Muscle layer of colon (tissue), 2 donors: ENCODE data around the gene CASKIN2.
"Not testable (repeated sequence)": the region's sequence is repeated elsewhere in the genome, so short reads cannot be mapped to it uniquely, and the experiment has no call there.

Experiments
- H3K27ac ChIP-seq: one replicate; pipeline ENCODE4 v1.7.0; 2013; ENCODE audit warnings: low read depth, mild to moderate bottlenecking, low read length, moderate library complexity
- H3K27me3 ChIP-seq, 2 donors: one replicate each; pipeline ENCODE4 v1.7.0; 2013; ENCODE audit warnings: low read length in 2 of 2, mild to moderate bottlenecking in 2 of 2; ENCODE audit not compliant: insufficient read depth in 2 of 2, control insufficient read depth in 1 of 2
- H3K36me3 ChIP-seq: one replicate; pipeline ENCODE4 v1.7.0; 2013; ENCODE audit warnings: mild to moderate bottlenecking, low read length; ENCODE audit not compliant: insufficient read depth
- H3K4me1 ChIP-seq: one replicate; pipeline ENCODE4 v1.7.0; 2013; ENCODE audit warnings: mild to moderate bottlenecking, low read length; ENCODE audit not compliant: insufficient read depth
- H3K4me3 ChIP-seq, 2 donors: one replicate each; pipeline ENCODE4 v1.7.0; 2013; ENCODE audit warnings: low read length in 2 of 2, low read depth in 1 of 2, mild to moderate bottlenecking in 1 of 2, moderate library complexity in 1 of 2
- H3K9ac ChIP-seq: one replicate; pipeline ENCODE4 v1.7.0; 2013; ENCODE audit warnings: low read length
- H3K9me3 ChIP-seq: one replicate; pipeline ENCODE4 v1.7.0; 2013; ENCODE audit warnings: mild to moderate bottlenecking, low read length
- donor health status: abdominal sarcoma.
- donor health status: Adenocarcinoma of cecum.

CASKIN2 gene

GRCh38 chr17:75525806-75526554 lies 10.6 kb upstream of the CASKIN2 start:
- no peak overlapping the region for H3K9ac ChIP-seq
- H3K4me3 ChIP-seq, result peak overlapping the region; percentile 20 to 32
- H3K4me1 ChIP-seq, result peaks cover 4% of the 10 kb centered on the region
- H3K9me3 ChIP-seq, result no peaks in the 10 kb centered on the region
- H3K27me3 ChIP-seq, result peaks cover 0 to 10% of the 10 kb centered on the region in 2 donors
- H3K27ac ChIP-seq, result no peak overlapping the region
- no peaks in the 10 kb centered on the region for H3K36me3 ChIP-seq

GRCh38 chr17:75524970-75525805 lies 9.9 kb upstream of the CASKIN2 start, which contains the start of gene LLGL2:
Gene LLGL2 (plus strand): TSS chr17:75525697. CDS start chr17:75543427, 17,730 bp downstream.
- Histone ChIP-seq H3K36me3 (no peaks in the 10 kb centered on the region), H3K27ac (peak within 1 kb of the TSS; percentile 27), H3K27me3 (peaks cover 0 to 10% of the 10 kb centered on the region in 2 donors), H3K9ac (no peak within 1 kb of the TSS), H3K9me3 (no peaks in the 10 kb centered on the region), H3K4me3 (peak within 1 kb of the TSS; percentile 50 to 70), H3K4me1 (peaks cover 4% of the 10 kb centered on the region)

- Histone ChIP-seq H3K4me1 (peaks cover 4% of the 10 kb centered on the region), H3K36me3 (no peaks in the 10 kb centered on the region), H3K4me3 (peak overlapping the region; percentile 50 to 70), H3K27me3 (peaks cover 0 to 10% of the 10 kb centered on the region in 2 donors), H3K9ac (no peak overlapping the region), H3K27ac (peak overlapping the region; percentile 7), H3K9me3 (no peaks in the 10 kb centered on the region)
These were observed 9.1 kb upstream of the CASKIN2 start for GRCh38 chr17:75524269-75524969.

GRCh38 chr17:75523647-75524046 lies 8.3 kb upstream of the CASKIN2 start:
- no peak overlapping the region for H3K27ac ChIP-seq
- H3K9me3 ChIP-seq, result no peaks in the 10 kb centered on the region
- H3K36me3 ChIP-seq, result no peaks in the 10 kb centered on the region
- peaks cover 4% of the 10 kb centered on the region for H3K4me1 ChIP-seq
- no peak overlapping the region for H3K4me3 ChIP-seq
- no peak overlapping the region for H3K9ac ChIP-seq
- peaks cover 0 to 10% of the 10 kb centered on the region in 2 donors for H3K27me3 ChIP-seq

- H3K27ac ChIP-seq, result no peak overlapping the region
- H3K9ac ChIP-seq, result no peak overlapping the region
- no peaks in the 10 kb centered on the region for H3K9me3 ChIP-seq
- peaks cover 12% of the 10 kb centered on the region for H3K4me1 ChIP-seq
- H3K4me3 ChIP-seq, result no peak overlapping the region
- H3K36me3 ChIP-seq, result no peaks in the 10 kb centered on the region
- peaks cover 0 to 10% of the 10 kb centered on the region in 2 donors for H3K27me3 ChIP-seq
These were observed 6.8 kb upstream of the CASKIN2 start for GRCh38 chr17:75521951-75522727.

- Histone ChIP-seq H3K27me3 (peaks cover 0 to 6% of the 10 kb centered on the region in 2 donors), H3K9ac (no peak overlapping the region), H3K4me1 (peaks cover 10% of the 10 kb centered on the region), H3K27ac (no peak overlapping the region), H3K4me3 (no peak overlapping the region), H3K36me3 (no peaks in the 10 kb centered on the region), H3K9me3 (no peaks in the 10 kb centered on the region)
These were observed 6.0 kb upstream of the CASKIN2 start for GRCh38 chr17:75521290-75521689.

GRCh38 chr17:75520413-75520812 lies 5.1 kb upstream of the CASKIN2 start:
- H3K27me3 ChIP-seq, H3K9me3 ChIP-seq, H3K9ac ChIP-seq, H3K27ac ChIP-seq, H3K4me3 ChIP-seq, H3K36me3 ChIP-seq, H3K4me1 ChIP-seq: not testable (repeated sequence)

GRCh38 chr17:75518983-75519537 lies 3.7 kb upstream of the CASKIN2 start:
- H3K4me3 ChIP-seq, result no peak overlapping the region
- no peak overlapping the region for H3K27ac ChIP-seq
- no peaks in the 10 kb centered on the region for H3K27me3 ChIP-seq
- peaks cover 12% of the 10 kb centered on the region for H3K4me1 ChIP-seq
- H3K9me3 ChIP-seq, result no peaks in the 10 kb centered on the region
- no peaks in the 10 kb centered on the region for H3K36me3 ChIP-seq
- H3K9ac ChIP-seq, result no peak overlapping the region

GRCh38 chr17:75518201-75518600 lies 2.9 kb upstream of the CASKIN2 start:
- H3K27ac ChIP-seq, result no peak overlapping the region
- H3K9me3 ChIP-seq, result no peaks in the 10 kb centered on the region
- H3K27me3 ChIP-seq, result no peaks in the 10 kb centered on the region
- H3K4me1 ChIP-seq, result peaks cover 21% of the 10 kb centered on the region
- H3K36me3 ChIP-seq, result peaks cover 6% of the 10 kb centered on the region
- no peak overlapping the region for H3K4me3 ChIP-seq
- no peak overlapping the region for H3K9ac ChIP-seq

GRCh38 chr17:75517297-75517865 lies 2.0 kb upstream of the CASKIN2 start:
- H3K9ac ChIP-seq, result peak overlapping the region; percentile 21
- H3K4me1 ChIP-seq, result peaks cover 28% of the 10 kb centered on the region
- H3K36me3 ChIP-seq, result peaks cover 6% of the 10 kb centered on the region
- no peaks in the 10 kb centered on the region for H3K9me3 ChIP-seq
- H3K27me3 ChIP-seq, result no peaks in the 10 kb centered on the region
- H3K27ac ChIP-seq, result no peak overlapping the region
- H3K4me3 ChIP-seq, result peak overlapping the region; percentile 63 to 64
